Breast epithelium (tissue), 4 donors: ENCODE results near the gene MORC1. TPM values are rescaled to one million over a fixed set of nuclear protein-coding genes. Genes with fewer than 3 reads are reported as not detected.

Experiments used
- DNase-seq, 2 donors: peaks; one replicate each; pipeline ENCODE4 v3.0.0-alpha.2; 2019; ENCODE audit warnings: low spot score in 2 of 2
- H3K27ac ChIP-seq, 2 donors: fragments of 200-600 bp; sonication (generic) in 1 of 2; one replicate each; pipeline ENCODE4 v1.5.1; 2016 to 2019; ENCODE audit warnings: mild to moderate bottlenecking in 1 of 2
- H3K27me3 ChIP-seq, 2 donors: fragments of 200-600 bp; sonication (generic) in 1 of 2; one replicate each; pipeline versions ENCODE4 v1.5.1 to v1.6.0; 2017 to 2019; ENCODE audit warnings: control low read depth in 1 of 2, mild to moderate bottlenecking in 1 of 2
- H3K36me3 ChIP-seq: fragments of 200-600 bp; one replicate; pipeline ENCODE4 v1.5.1; 2019
- H3K4me1 ChIP-seq, 2 donors: fragments of 200-600 bp; sonication (generic); one replicate each; pipeline ENCODE4 v1.5.1; 2016 to 2019; ENCODE audit warnings: control low read depth in 1 of 2
- H3K4me3 ChIP-seq, 3 donors: fragments of 200-600 bp; sonication (generic); 1 replicate in 2 of 3; 2 replicates in 1 of 3; pipeline ENCODE4 v1.5.1; 2016 to 2019; ENCODE audit warnings: mild to moderate bottlenecking in 3 of 3, moderate library complexity in 2 of 3
- H3K9me3 ChIP-seq, 2 donors: fragments of 200-600 bp; sonication (generic) in 1 of 2; one replicate each; pipeline ENCODE4 v1.5.1; 2016 to 2019; ENCODE audit warnings: control low read depth in 1 of 2
- POLR2A ChIP-seq: fragments of 450-650 bp; IDR thresholded peaks from one replicate; pipeline ENCODE4 v1.6.1; 2016; ENCODE audit warnings: antibody characterized with exemption, mild to moderate bottlenecking, moderate library complexity
- POLR2AphosphoS5 ChIP-seq, 3 donors: sonication (generic); formaldehyde crosslinking; IDR thresholded peaks; one replicate each; pipeline ENCODE4 v1.6.1; 2017; ENCODE audit warnings: antibody characterized with exemption in 3 of 3
- intact Hi-C: fragments of 100-400 bp; cut with DNase I; formaldehyde crosslinking; loops from one replicate; pipeline ENCODE4 v1.15.1; 2023; ENCODE audit warnings: low total_unique reads
- total RNA-seq, 3 donors: library from RNA; depleted of rRNA; stranded (reverse); fragments of >200 nt; gene quantifications; one replicate each; pipeline ENCODE4 v1.1.0, GENCODE V29; 2016
- TF ChIP-seq, protein P1 (sequence below), 3 donors: fragments of 450-650 bp; IDR thresholded peaks; one replicate each; pipeline ENCODE4 v1.5.1; 2016 to 2017; ENCODE audit warnings: antibody characterized with exemption in 3 of 3, mild to moderate bottlenecking in 3 of 3, moderate library complexity in 3 of 3

MORC1 gene
- total RNA-seq, 3 donors from 2014 or later, result under 0.01 TPM; not detected in 2

- Histone ChIP-seq H3K4me3 (no peak overlapping the region), H3K27ac (no peak overlapping the region), H3K36me3 (no peaks in the 10 kb centered on the region), H3K4me1 (no peaks in the 10 kb centered on the region), H3K27me3 (no peaks in the 10 kb centered on the region), H3K9me3 (peaks cover 0 to 10% of the 10 kb centered on the region in 2 donors)
- intact Hi-C loops, result no loop called here
- DNase-seq, result no peak
- no peak for TF ChIP-seq POLR2A
These were observed 37.0 kb upstream of the MORC1 start for GRCh38 chr3:109154979-109155378.

DNA sequence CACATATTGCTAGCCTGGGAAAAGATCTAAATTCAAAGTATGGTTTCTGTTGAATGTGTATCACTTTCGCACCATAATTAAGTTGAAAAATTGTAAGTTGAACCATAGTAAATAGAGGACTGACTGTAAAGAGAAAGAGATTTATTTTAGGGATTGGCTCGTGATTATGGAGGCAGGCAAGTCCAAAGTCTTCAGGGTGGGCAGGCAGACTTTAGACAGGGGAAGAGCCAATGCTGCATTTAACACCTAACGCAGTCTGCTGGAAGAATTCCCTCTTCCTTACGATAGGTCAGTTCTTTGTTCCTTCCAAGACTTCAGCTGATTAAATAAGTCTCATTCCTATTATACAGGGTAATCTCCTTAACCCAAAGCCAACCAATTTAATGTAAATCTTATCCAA lies 34.4 kb upstream of the MORC1 start:
- no peaks in the 10 kb centered on the region for H3K4me1 ChIP-seq
- no peak for DNase-seq
- intact Hi-C loops, result no loop called here
- no peaks in the 10 kb centered on the region for H3K27me3 ChIP-seq
- no peaks in the 10 kb centered on the region for H3K9me3 ChIP-seq
- no peak overlapping the region for H3K4me3 ChIP-seq
- H3K27ac ChIP-seq, result no peak overlapping the region
- TF ChIP-seq POLR2AphosphoS5 (IDR thresholded peaks at IDR 0.05), result no peak
- TF ChIP-seq, protein P1, sequence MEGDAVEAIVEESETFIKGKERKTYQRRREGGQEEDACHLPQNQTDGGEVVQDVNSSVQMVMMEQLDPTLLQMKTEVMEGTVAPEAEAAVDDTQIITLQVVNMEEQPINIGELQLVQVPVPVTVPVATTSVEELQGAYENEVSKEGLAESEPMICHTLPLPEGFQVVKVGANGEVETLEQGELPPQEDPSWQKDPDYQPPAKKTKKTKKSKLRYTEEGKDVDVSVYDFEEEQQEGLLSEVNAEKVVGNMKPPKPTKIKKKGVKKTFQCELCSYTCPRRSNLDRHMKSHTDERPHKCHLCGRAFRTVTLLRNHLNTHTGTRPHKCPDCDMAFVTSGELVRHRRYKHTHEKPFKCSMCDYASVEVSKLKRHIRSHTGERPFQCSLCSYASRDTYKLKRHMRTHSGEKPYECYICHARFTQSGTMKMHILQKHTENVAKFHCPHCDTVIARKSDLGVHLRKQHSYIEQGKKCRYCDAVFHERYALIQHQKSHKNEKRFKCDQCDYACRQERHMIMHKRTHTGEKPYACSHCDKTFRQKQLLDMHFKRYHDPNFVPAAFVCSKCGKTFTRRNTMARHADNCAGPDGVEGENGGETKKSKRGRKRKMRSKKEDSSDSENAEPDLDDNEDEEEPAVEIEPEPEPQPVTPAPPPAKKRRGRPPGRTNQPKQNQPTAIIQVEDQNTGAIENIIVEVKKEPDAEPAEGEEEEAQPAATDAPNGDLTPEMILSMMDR (IDR thresholded peaks at IDR 0.05), result no peak
- TF ChIP-seq POLR2A, result no peak
- H3K36me3 ChIP-seq, result no peaks in the 10 kb centered on the region

GRCh38 chr3:109149078-109149477 lies 31.1 kb upstream of the MORC1 start:
- H3K27ac ChIP-seq, result no peak overlapping the region
- intact Hi-C loops, result no loop called here
- no peaks in the 10 kb centered on the region for H3K27me3 ChIP-seq
- H3K4me3 ChIP-seq, result no peak overlapping the region
- H3K36me3 ChIP-seq, result no peaks in the 10 kb centered on the region
- no peak for DNase-seq
- H3K4me1 ChIP-seq, result no peaks in the 10 kb centered on the region
- H3K9me3 ChIP-seq, result peaks cover 0 to 5% of the 10 kb centered on the region in 2 donors
- TF ChIP-seq POLR2A (no peak), POLR2AphosphoS5 (IDR thresholded peaks at IDR 0.05) (no peak)
- TF ChIP-seq, protein P1 (IDR thresholded peaks at IDR 0.05), result no peak

- TF ChIP-seq POLR2AphosphoS5 (IDR thresholded peaks at IDR 0.05), result no peak
- TF ChIP-seq, protein P1 (IDR thresholded peaks at IDR 0.05), result no peak
- TF ChIP-seq POLR2A, result no peak
- Histone ChIP-seq H3K4me1 (no peaks in the 10 kb centered on the region), H3K27me3 (no peaks in the 10 kb centered on the region), H3K9me3 (peaks cover 0 to 5% of the 10 kb centered on the region in 2 donors), H3K4me3 (no peak overlapping the region), H3K27ac (no peak overlapping the region), H3K36me3 (no peaks in the 10 kb centered on the region)
- no peak for DNase-seq
- intact Hi-C loops, result no loop called here
These were observed 25.7 kb upstream of the MORC1 start for GRCh38 chr3:109143646-109144045.

DNA sequence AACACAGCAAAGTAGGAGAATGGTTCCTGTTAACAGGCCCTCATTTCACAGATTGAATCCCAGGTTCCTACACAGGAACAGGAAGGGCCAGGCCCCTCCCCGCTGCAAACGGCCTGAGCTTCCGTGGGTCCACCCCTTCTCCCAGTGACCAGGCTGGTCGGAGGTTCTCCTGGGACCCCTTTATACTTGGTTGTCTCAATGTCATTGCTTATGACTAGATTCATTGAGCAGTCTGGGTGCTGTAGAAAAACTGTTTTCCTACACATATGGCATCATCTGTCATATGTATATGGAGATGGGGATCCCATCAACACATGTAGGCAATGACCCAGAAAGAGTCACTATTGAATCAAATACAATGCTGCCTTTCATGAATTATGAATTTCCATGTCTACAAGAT lies 22.4 kb upstream of the MORC1 start:
- Histone ChIP-seq H3K4me3 (no peak overlapping the region), H3K27ac (no peak overlapping the region), H3K9me3 (no peaks in the 10 kb centered on the region), H3K27me3 (no peaks in the 10 kb centered on the region), H3K36me3 (no peaks in the 10 kb centered on the region), H3K4me1 (no peaks in the 10 kb centered on the region)
- intact Hi-C loops, result no loop called here
- no peak for DNase-seq
- TF ChIP-seq POLR2AphosphoS5 (IDR thresholded peaks at IDR 0.05), result no peak
- no peak for TF ChIP-seq POLR2A
- TF ChIP-seq, protein P1 (IDR thresholded peaks at IDR 0.05), result no peak

DNA sequence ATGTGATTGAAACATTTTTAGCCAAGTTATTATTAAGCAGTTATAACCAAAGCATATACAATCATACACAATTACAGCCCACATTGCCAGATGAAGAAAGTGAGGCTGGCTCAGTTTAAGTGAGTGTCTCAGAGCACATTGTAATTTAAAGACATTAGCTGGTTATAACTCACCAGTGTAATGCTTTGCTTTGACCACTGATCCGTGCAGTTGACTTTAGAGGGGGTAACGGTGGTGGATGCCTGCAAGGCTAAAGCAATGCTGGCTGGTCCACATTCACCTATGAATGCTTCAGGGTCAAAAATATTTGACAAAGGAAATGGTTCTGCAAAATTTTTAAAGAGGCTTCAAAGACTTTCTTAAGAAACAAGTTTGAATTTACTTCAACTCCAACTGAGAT lies 19.8 kb upstream of the MORC1 start:
- no peaks in the 10 kb centered on the region for H3K9me3 ChIP-seq
- H3K4me3 ChIP-seq, result no peak overlapping the region
- TF ChIP-seq POLR2AphosphoS5 (IDR thresholded peaks at IDR 0.05), result no peak
- TF ChIP-seq, protein P1 (IDR thresholded peaks at IDR 0.05), result no peak
- no peak for TF ChIP-seq POLR2A
- no peaks in the 10 kb centered on the region for H3K36me3 ChIP-seq
- intact Hi-C loops, result no loop called here
- DNase-seq, result no peak
- no peaks in the 10 kb centered on the region for H3K27me3 ChIP-seq
- H3K27ac ChIP-seq, result no peak overlapping the region
- H3K4me1 ChIP-seq, result no peaks in the 10 kb centered on the region
